HG02973 (cell line): ENCODE results near the gene UBE2G2.

Experiments
- ATAC-seq: cut with Tn5 transposase; IDR thresholded peaks from one replicate; pipeline ENCODE4 v1.9.1; 2021; ENCODE audit warnings: moderate library complexity; ENCODE audit not compliant: unreplicated experiment

The UBE2G2 gene

GRCh38 chr21:44766818-44767354 is 34.7 kb downstream of the UBE2G2 start:
- no peak for ATAC-seq

- no peak for ATAC-seq
These were observed 35.4 kb downstream of the UBE2G2 start for GRCh38 chr21:44766014-44766817.

GRCh38 chr21:44765231-44766013 is 36.2 kb downstream of the UBE2G2 start:
- no peak for ATAC-seq

- no peak for ATAC-seq
These were observed 37.0 kb downstream of the UBE2G2 start for GRCh38 chr21:44764319-44765230.

- ATAC-seq, result no peak
These were observed 37.9 kb downstream of the UBE2G2 start for GRCh38 chr21:44763451-44764318.

- ATAC-seq, result no peak
These were observed 38.6 kb downstream of the UBE2G2 start for GRCh38 chr21:44763050-44763378.

- no peak for ATAC-seq
These were observed 39.2 kb downstream of the UBE2G2 start for GRCh38 chr21:44762221-44763049.

- no peak for ATAC-seq
These were observed 39.8 kb downstream of the UBE2G2 start for GRCh38 chr21:44761747-44762208.

GRCh38 chr21:44761011-44761729 is 40.5 kb downstream of the UBE2G2 start:
- ATAC-seq, result no peak

GRCh38 chr21:44760376-44760775 is 41.2 kb downstream of the UBE2G2 start:
- no peak for ATAC-seq

GRCh38 chr21:44759628-44760285 is 41.9 kb downstream of the UBE2G2 start:
- no peak for ATAC-seq

- ATAC-seq, result no peak
These were observed 42.6 kb downstream of the UBE2G2 start for GRCh38 chr21:44758781-44759627.

GRCh38 chr21:44758141-44758561 is 43.5 kb downstream of the UBE2G2 start:
- ATAC-seq, result no peak

GRCh38 chr21:44757731-44758130 is 43.9 kb downstream of the UBE2G2 start:
- no peak for ATAC-seq

GRCh38 chr21:44756423-44757185 is 45.0 kb downstream of the UBE2G2 start:
- ATAC-seq, result no peak

GRCh38 chr21:44755227-44755626 is 46.4 kb downstream of the UBE2G2 start:
- no peak for ATAC-seq
